Islet precursor cell (in vitro differentiated cells): ENCODE data around the gene C6orf15.
"Not testable (repeated sequence)": the region's sequence is repeated elsewhere in the genome, so short reads cannot be mapped to it uniquely, and the experiment has no call there.

Experiments
- DNase-seq: peaks from one replicate; pipeline ENCODE4 v3.0.0-alpha.2; 2018

C6orf15 gene

GRCh38 chr6:31098449-31098938, 13.9 kb downstream of the C6orf15 start:
- DNase-seq = no peak

- DNase-seq = no peak
Measured at GRCh38 chr6:31096656-31097055, 15.7 kb downstream of the C6orf15 start.

GRCh38 chr6:31096215-31096614, 16.2 kb downstream of the C6orf15 start:
- DNase-seq = no peak

GRCh38 chr6:31094389-31094881, 17.9 kb downstream of the C6orf15 start:
- no peak for DNase-seq

- no peak for DNase-seq
Measured at GRCh38 chr6:31092769-31093505, 19.4 kb downstream of the C6orf15 start.

- no peak for DNase-seq
Measured at GRCh38 chr6:31092238-31092637, 20.1 kb downstream of the C6orf15 start.

- DNase-seq = no peak
Measured at GRCh38 chr6:31091680-31092079, 20.7 kb downstream of the C6orf15 start.

- no peak for DNase-seq
Measured at GRCh38 chr6:31090973-31091364, 21.4 kb downstream of the C6orf15 start.

- DNase-seq = no peak
Measured at GRCh38 chr6:31090275-31090972, 22.0 kb downstream of the C6orf15 start.

GRCh38 chr6:31087494-31088089, 24.8 kb downstream of the C6orf15 start:
- DNase-seq = peak; percentile 87

GRCh38 chr6:31086788-31087440, 25.5 kb downstream of the C6orf15 start:
- DNase-seq = no peak

- peak; percentile 78 for DNase-seq
Measured at GRCh38 chr6:31083742-31084354, 28.5 kb downstream of the C6orf15 start.

GRCh38 chr6:31081872-31082271, 30.5 kb downstream of the C6orf15 start:
- DNase-seq = no peak

GRCh38 chr6:31079656-31080261, 32.6 kb downstream of the C6orf15 start:
- DNase-seq = peak; percentile 82

GRCh38 chr6:31076611-31077010, 35.8 kb downstream of the C6orf15 start:
- no peak for DNase-seq

GRCh38 chr6:31075528-31075927, 36.8 kb downstream of the C6orf15 start:
- DNase-seq = no peak

- DNase-seq = peak; percentile 71
Measured at GRCh38 chr6:31074401-31074800, 38.0 kb downstream of the C6orf15 start.

- DNase-seq = peak; percentile 92
Measured at GRCh38 chr6:31070711-31071197, 41.6 kb downstream of the C6orf15 start.

GRCh38 chr6:31068669-31069340, 43.6 kb downstream of the C6orf15 start:
- DNase-seq = peak; percentile 92

- not testable (repeated sequence) for DNase-seq
Measured at GRCh38 chr6:31067891-31068668, 44.3 kb downstream of the C6orf15 start.

- not testable (repeated sequence) for DNase-seq
Measured at GRCh38 chr6:31067028-31067427, 45.3 kb downstream of the C6orf15 start.
